ENCODE data around the gene TRIM21. TPM values are rescaled to one million over a fixed set of nuclear protein-coding genes. Genes with fewer than 3 reads are reported as not detected.

Gene TRIM21
- total RNA-seq, 2 experiments from 2014 or later = 12.9 to 13.1 TPM

DNA sequence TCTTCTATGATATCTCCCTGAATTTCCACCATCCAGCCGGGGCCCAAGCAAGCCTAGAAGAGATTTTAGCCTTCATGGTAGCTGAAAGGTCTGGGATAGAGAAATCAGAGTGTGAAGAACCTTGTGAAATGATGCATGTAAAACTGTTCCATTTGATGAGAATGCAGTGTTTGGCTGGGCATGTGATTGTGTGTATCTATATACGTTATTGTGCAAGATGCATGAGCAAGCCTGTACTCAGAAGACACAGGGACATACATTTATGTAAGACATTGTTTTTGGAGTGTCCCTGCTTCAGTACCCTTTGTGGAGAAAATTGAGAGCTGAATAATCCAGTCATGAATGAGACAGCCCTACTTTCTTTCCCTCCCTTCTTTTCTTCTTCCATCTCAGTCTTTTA, 40.4 kb upstream of the TRIM21 start:
- H3K27ac ChIP-seq (ENCODE audit: low read depth, low read length, poor library complexity, severe bottlenecking) = no peak overlapping the region
- TF ChIP-seq, protein P1, sequence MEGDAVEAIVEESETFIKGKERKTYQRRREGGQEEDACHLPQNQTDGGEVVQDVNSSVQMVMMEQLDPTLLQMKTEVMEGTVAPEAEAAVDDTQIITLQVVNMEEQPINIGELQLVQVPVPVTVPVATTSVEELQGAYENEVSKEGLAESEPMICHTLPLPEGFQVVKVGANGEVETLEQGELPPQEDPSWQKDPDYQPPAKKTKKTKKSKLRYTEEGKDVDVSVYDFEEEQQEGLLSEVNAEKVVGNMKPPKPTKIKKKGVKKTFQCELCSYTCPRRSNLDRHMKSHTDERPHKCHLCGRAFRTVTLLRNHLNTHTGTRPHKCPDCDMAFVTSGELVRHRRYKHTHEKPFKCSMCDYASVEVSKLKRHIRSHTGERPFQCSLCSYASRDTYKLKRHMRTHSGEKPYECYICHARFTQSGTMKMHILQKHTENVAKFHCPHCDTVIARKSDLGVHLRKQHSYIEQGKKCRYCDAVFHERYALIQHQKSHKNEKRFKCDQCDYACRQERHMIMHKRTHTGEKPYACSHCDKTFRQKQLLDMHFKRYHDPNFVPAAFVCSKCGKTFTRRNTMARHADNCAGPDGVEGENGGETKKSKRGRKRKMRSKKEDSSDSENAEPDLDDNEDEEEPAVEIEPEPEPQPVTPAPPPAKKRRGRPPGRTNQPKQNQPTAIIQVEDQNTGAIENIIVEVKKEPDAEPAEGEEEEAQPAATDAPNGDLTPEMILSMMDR (conservative IDR thresholded peaks at IDR 0.05; ENCODE audit: low read length) = no peak
- TF ChIP-seq EZH2phosphoT487 (IDR thresholded peaks at IDR 0.05; ENCODE audit: borderline replicate concordance, low read depth, low read length) = no peak
- no peak for DNase-seq (ENCODE audit: low spot score)
- ChIA-PET CTCF (ENCODE audit: unreplicated experiment) (no interaction called here), POLR2A (no interaction called here)
- H3K79me2 ChIP-seq (ENCODE audit: insufficient read depth, low read depth, low read length) = no peaks in the 10 kb centered on the region
- H4K20me1 ChIP-seq (ENCODE audit: insufficient read depth, low read length) = no peaks in the 10 kb centered on the region
- no peak overlapping the region for H3K4me2 ChIP-seq (ENCODE audit: low read length)
- H3K9me3 ChIP-seq (ENCODE audit: low read length) = no peaks in the 10 kb centered on the region
- no peaks in the 10 kb centered on the region for H3K36me3 ChIP-seq (ENCODE audit: insufficient read depth, low read length)
- H2AFZ ChIP-seq (ENCODE audit: low read length) = no peak overlapping the region
- intact Hi-C loops (cut with micrococcal nuclease; ENCODE audit: unreplicated experiment) = no loop called here
- no peaks in the 10 kb centered on the region for H3K9me2 ChIP-seq (ENCODE audit: insufficient read depth, low read length)
- BruUV-seq (replicated peaks) = no TSS peak
- no peaks in the 10 kb centered on the region for H3K4me1 ChIP-seq (ENCODE audit: insufficient read depth, low read length, poor library complexity, severe bottlenecking)
- no peak overlapping the region for H3K4me3 ChIP-seq (ENCODE audit: low read depth, low read length, poor library complexity, severe bottlenecking)

DNA sequence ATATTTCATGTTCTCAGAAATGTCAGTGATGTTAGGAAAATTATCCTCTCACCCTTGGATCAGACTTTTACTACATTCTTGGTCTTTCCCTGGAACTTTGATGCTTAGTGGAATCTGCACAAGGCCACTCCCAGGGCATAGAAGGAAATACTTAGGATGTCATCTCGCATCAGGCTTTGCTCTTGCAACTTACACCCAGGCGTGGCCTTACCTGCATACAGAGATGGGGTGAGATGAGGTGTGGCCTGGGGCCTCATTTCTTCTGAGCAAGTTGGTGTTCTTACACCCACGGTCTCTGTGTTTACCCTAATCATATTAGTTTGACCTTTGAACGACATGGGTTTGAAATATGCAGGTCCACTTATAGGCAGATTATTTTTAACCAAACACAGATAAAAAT, 36.5 kb upstream of the TRIM21 start:
- DNase-seq (ENCODE audit: low spot score) = no peak
- TF ChIP-seq, protein P1 (conservative IDR thresholded peaks at IDR 0.05; ENCODE audit: low read length) = no peak
- no peak for TF ChIP-seq EZH2phosphoT487 (IDR thresholded peaks at IDR 0.05; ENCODE audit: borderline replicate concordance, low read depth, low read length)
- no peaks in the 10 kb centered on the region for H3K9me3 ChIP-seq (ENCODE audit: low read length)
- BruUV-seq (replicated peaks) = no TSS peak
- no peaks in the 10 kb centered on the region for H3K79me2 ChIP-seq (ENCODE audit: insufficient read depth, low read depth, low read length)
- H3K36me3 ChIP-seq (ENCODE audit: insufficient read depth, low read length) = no peaks in the 10 kb centered on the region
- H2AFZ ChIP-seq (ENCODE audit: low read length) = no peak overlapping the region
- no peak overlapping the region for H3K27ac ChIP-seq (ENCODE audit: low read depth, low read length, poor library complexity, severe bottlenecking)
- ChIA-PET CTCF (ENCODE audit: unreplicated experiment) (no interaction called here), POLR2A (interaction anchor here (0.6 kb wide), 1 partner anchor 13 kb away, joined by 3 read pairs; no protein-coding TSS in a partner anchor)
- intact Hi-C loops (cut with micrococcal nuclease; ENCODE audit: unreplicated experiment) = no loop called here
- no peak overlapping the region for H3K4me3 ChIP-seq (ENCODE audit: low read depth, low read length, poor library complexity, severe bottlenecking)
- no peaks in the 10 kb centered on the region for H4K20me1 ChIP-seq (ENCODE audit: insufficient read depth, low read length)
- no peaks in the 10 kb centered on the region for H3K9me2 ChIP-seq (ENCODE audit: insufficient read depth, low read length)
- H3K4me2 ChIP-seq (ENCODE audit: low read length) = no peak overlapping the region
- no peaks in the 10 kb centered on the region for H3K4me1 ChIP-seq (ENCODE audit: insufficient read depth, low read length, poor library complexity, severe bottlenecking)

DNA sequence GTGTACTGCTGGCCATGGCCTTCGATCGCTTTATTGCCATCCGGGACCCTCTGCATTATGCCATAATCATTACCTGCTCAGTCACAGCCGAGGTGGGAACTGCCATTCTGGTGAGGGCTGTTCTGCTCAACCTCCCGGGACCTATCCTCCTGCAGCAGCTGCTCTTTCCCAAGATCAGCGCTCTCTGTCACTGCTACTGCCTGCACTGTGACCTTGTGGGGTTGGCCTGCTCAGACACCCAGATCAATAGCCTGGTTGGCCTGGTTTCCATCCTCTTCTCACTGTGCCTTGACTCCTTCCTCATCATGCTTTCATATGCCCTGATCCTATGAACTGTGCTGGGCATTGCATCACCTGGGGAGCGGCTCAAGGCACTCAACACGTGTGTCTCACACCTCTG, 24.9 kb upstream of the TRIM21 start:
- H3K9me3 ChIP-seq (ENCODE audit: low read length) = no peaks in the 10 kb centered on the region
- H4K20me1 ChIP-seq (ENCODE audit: insufficient read depth, low read length) = no peaks in the 10 kb centered on the region
- H3K79me2 ChIP-seq (ENCODE audit: insufficient read depth, low read depth, low read length) = no peaks in the 10 kb centered on the region
- intact Hi-C loops (cut with micrococcal nuclease; ENCODE audit: unreplicated experiment) = no loop called here
- H2AFZ ChIP-seq (ENCODE audit: low read length) = no peak overlapping the region
- BruUV-seq (replicated peaks) = no TSS peak
- no peak overlapping the region for H3K27ac ChIP-seq (ENCODE audit: low read depth, low read length, poor library complexity, severe bottlenecking)
- H3K9me2 ChIP-seq (ENCODE audit: insufficient read depth, low read length) = no peaks in the 10 kb centered on the region
- H3K4me2 ChIP-seq (ENCODE audit: low read length) = no peak overlapping the region
- H3K4me3 ChIP-seq (ENCODE audit: low read depth, low read length, poor library complexity, severe bottlenecking) = no peak overlapping the region
- TF ChIP-seq, protein P1 (conservative IDR thresholded peaks at IDR 0.05; ENCODE audit: low read length) = no peak
- no peak for TF ChIP-seq EZH2phosphoT487 (IDR thresholded peaks at IDR 0.05; ENCODE audit: borderline replicate concordance, low read depth, low read length)
- ChIA-PET CTCF (ENCODE audit: unreplicated experiment) (no interaction called here), POLR2A (no interaction called here)
- DNase-seq (ENCODE audit: low spot score) = no peak
- no peaks in the 10 kb centered on the region for H3K36me3 ChIP-seq (ENCODE audit: insufficient read depth, low read length)
- H3K4me1 ChIP-seq (ENCODE audit: insufficient read depth, low read length, poor library complexity, severe bottlenecking) = no peaks in the 10 kb centered on the region
